ENCODE data around the gene SRA1. TPM values are rescaled to one million over a fixed set of nuclear protein-coding genes. Genes with fewer than 3 reads are reported as not detected.

SRA1 gene
- total and polyA plus RNA-seq, 2 of the 8 experiments (the other 6 are each of a cell fraction or from before 2014, with no cell fraction given), result 27.4 to 39.4 TPM

GRCh38 chr5:140571105-140571504, 13.8 kb upstream of the SRA1 start:
- Histone ChIP-seq H3K4me1 (replicated peaks in 1 of 4; ENCODE audit: control insufficient read depth in 3 of 4, insufficient read depth in 4 of 4, low read length in 3 of 4) (no peaks in the 10 kb centered on the region), H3K4me3 (ENCODE audit: extremely low read depth in 1 of 4, insufficient read depth in 2 of 4, low read depth in 3 of 4, low read length in 4 of 4) (no peak overlapping the region), H2AK5ac (ENCODE audit: low read depth, low read length) (no peak overlapping the region), H3K14ac (ENCODE audit: insufficient read length) (no peak overlapping the region), H2BK120ac (replicated peaks; ENCODE audit: low read depth, low read length) (no peak overlapping the region), H3K27me3 (replicated peaks in 1 of 4; ENCODE audit: control insufficient read depth in 3 of 4, extremely low read depth in 1 of 4, insufficient read depth in 3 of 4, low read length in 3 of 4) (no peaks in the 10 kb centered on the region), H3K4me2 (ENCODE audit: insufficient read depth in 1 of 2, low read depth in 2 of 2, low read length in 2 of 2) (no peak overlapping the region), H2BK15ac (ENCODE audit: low read length) (no peak overlapping the region), H3K79me2 (ENCODE audit: control insufficient read depth in 1 of 2, insufficient read depth in 2 of 2, low read length in 2 of 2) (no peaks in the 10 kb centered on the region; a peak in 1 of 4 replicates), H3K23ac (ENCODE audit: insufficient read length) (no peak overlapping the region), H4K91ac (replicated peaks; ENCODE audit: insufficient read length, low read length) (no peak overlapping the region), H3K36me3 (ENCODE audit: control insufficient read depth in 2 of 4, insufficient read depth in 4 of 4, low read length in 3 of 4) (peaks cover 0 to 18% (median 13%) of the 10 kb centered on the region in 4 experiments; a peak in 4 of 8 replicates), H3K18ac (ENCODE audit: extremely low read depth, low read length) (no peak overlapping the region), H4K20me1 (replicated peaks in 1 of 2; ENCODE audit: control insufficient read depth in 1 of 2, insufficient read depth in 2 of 2, low read length in 2 of 2) (no peaks in the 10 kb centered on the region), H2BK5ac (ENCODE audit: low read depth, low read length) (no peak overlapping the region), H3K9ac (replicated peaks in 1 of 4; ENCODE audit: extremely low read depth in 1 of 4, low read depth in 3 of 4, low read length in 3 of 4) (no peak overlapping the region), H3K23me2 (ENCODE audit: low read depth, low read length) (no peaks in the 10 kb centered on the region), H2AFZ (ENCODE audit: low read length) (no peak overlapping the region), H3K79me1 (ENCODE audit: low read depth, low read length) (no peaks in the 10 kb centered on the region; the same call in 1 of the 2 replicates), H2BK20ac (ENCODE audit: low read length) (no peak overlapping the region), H4K8ac (ENCODE audit: extremely low read depth, insufficient read depth, low read length) (no peak overlapping the region), H3K9me3 (ENCODE audit: insufficient read depth in 2 of 2, low read depth in 1 of 2, low read length in 1 of 2) (no peaks in the 10 kb centered on the region), H2BK12ac (ENCODE audit: low read depth, low read length) (no peak overlapping the region), H3K27ac (ENCODE audit: low read depth, low read length) (no peak overlapping the region), H3K4ac (replicated peaks; ENCODE audit: insufficient read length, low read depth, low read length) (no peak overlapping the region), H3K56ac (replicated peaks; ENCODE audit: insufficient read length, low read depth, low read length) (no peak overlapping the region), H4K5ac (ENCODE audit: insufficient read length, low read depth, low read length) (no peak overlapping the region)
- 74% methylated on average over 5 of the region's 5 CpGs; no CpG with 5 or more reads in 1 of the 2 experiments for WGBS, 2 experiments (ENCODE audit: extremely low coverage in 1 of 2, insufficient coverage in 1 of 2, insufficient read length in 1 of 2, insufficient replicate concordance in 2 of 2, low coverage in 1 of 2, low lambda C conversion rate in 2 of 2, missing lambda C conversion rate in 1 of 2)
- ChIA-PET POLR2A (ENCODE audit: partially characterized antibody) (interaction anchor here (1.7 to 10.0 kb wide), 2 partner anchors 20 to 68 kb away, joined by 3 to 94 read pairs; partner anchors contain the start of genes EIF4EBP3 and TMCO6), CTCF (ENCODE audit: partially characterized antibody) (interaction anchor here (1.0 to 1.8 kb wide), 4 partner anchors 23 to 151 kb away, joined by 3 to 7 read pairs (median 4); partner anchors contain the start of gene EIF4EBP3)
- DNase-seq (ENCODE audit: low read depth in 1 of 2, low spot score in 2 of 2) (no peak), FAIRE-seq (no peak)
- TF ChIP-seq SP4 (IDR thresholded peaks at IDR 0.05; ENCODE audit: low read length), result no peak
- TF ChIP-seq POU5F1 (IDR thresholded peaks at IDR 0.05; ENCODE audit: low read depth, low read length), result no peak

All from H1 (cell line).